ENCODE data around the gene IFT80. TPM values are rescaled to one million over a fixed set of nuclear protein-coding genes. Genes with fewer than 3 reads are reported as not detected.

IFT80 gene
- total RNA-seq, 1 experiment from 2014 or later: 26.3 TPM

DNA sequence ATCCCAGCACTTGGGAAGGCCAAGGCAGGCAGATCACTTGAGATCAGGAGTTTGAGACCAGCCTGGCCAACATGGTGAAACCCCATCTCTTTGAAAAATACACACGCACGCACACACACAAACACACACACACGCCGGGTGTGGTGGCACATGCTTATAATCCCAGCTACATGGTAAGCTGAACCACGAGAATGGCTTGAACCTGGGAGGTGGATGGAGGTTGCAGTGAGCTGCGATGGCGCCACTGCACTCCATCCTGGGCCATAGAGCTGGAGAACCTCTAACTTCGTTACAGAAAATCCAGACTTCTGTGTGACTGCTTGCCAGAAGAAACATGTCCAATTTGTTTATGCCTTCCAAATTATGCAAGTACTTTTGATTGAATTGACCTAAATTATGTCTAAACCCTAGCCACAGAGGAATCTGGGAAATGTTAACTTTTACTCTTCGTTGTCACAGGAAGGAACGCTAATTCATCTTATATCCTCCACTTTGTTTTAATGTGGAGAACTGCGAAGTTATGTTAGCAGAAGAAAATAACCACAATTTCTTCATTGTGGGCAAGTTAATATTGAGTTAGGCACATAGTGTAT lies 28.9 kb upstream of the IFT80 start (continued):
- TF ChIP-seq POLR2AphosphoS5 (IDR thresholded peaks at IDR 0.05; ENCODE audit: low read depth, low read length): no peak
- TF ChIP-seq, protein P1, sequence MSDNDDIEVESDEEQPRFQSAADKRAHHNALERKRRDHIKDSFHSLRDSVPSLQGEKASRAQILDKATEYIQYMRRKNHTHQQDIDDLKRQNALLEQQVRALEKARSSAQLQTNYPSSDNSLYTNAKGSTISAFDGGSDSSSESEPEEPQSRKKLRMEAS (IDR thresholded peaks at IDR 0.05): no peak
- no peak for TF ChIP-seq EGR1 (IDR thresholded peaks at IDR 0.05; ENCODE audit: low read depth)
- TF ChIP-seq, protein P2, sequence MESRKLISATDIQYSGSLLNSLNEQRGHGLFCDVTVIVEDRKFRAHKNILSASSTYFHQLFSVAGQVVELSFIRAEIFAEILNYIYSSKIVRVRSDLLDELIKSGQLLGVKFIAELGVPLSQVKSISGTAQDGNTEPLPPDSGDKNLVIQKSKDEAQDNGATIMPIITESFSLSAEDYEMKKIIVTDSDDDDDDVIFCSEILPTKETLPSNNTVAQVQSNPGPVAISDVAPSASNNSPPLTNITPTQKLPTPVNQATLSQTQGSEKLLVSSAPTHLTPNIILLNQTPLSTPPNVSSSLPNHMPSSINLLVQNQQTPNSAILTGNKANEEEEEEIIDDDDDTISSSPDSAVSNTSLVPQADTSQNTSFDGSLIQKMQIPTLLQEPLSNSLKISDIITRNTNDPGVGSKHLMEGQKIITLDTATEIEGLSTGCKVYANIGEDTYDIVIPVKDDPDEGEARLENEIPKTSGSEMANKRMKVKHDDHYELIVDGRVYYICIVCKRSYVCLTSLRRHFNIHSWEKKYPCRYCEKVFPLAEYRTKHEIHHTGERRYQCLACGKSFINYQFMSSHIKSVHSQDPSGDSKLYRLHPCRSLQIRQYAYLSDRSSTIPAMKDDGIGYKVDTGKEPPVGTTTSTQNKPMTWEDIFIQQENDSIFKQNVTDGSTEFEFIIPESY (IDR thresholded peaks at IDR 0.05; ENCODE audit: extremely low read depth, insufficient replicate concordance, low read length): no peak
- TF ChIP-seq ZNF274 (IDR thresholded peaks at IDR 0.05; ENCODE audit: low read depth, low read length): no peak
- no peak for TF ChIP-seq ZFX (IDR thresholded peaks at IDR 0.05)

DNA sequence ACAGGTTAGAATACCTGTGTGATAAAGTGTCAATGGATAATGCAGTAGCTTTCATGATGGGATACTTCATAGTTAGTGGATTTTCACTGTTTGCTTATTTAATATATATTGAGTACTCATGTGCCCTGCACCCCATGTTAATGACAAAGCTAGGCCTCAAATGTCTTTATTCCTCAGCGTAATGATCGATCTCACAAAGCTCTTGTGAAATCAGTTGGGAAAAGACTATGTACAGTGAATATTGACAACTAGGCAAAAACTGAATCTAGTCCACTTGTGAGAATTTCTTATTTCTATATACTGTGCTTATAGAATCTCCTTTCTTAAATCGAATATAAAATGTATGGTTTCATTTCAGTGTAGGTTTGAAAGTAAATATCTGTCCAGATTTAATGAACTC lies 18.3 kb upstream of the IFT80 start:
- Histone ChIP-seq H3K27ac (ENCODE audit: low read depth, low read length) (no peak overlapping the region), H3K4me3 (replicated peaks in 1 of 2; ENCODE audit: low read depth in 1 of 2, low read length in 2 of 2) (no peak overlapping the region), H3K9me2 (ENCODE audit: insufficient read depth) (no peaks in the 10 kb centered on the region), H4K20me1 (ENCODE audit: insufficient read depth) (0 out of 2 replicates have a peak, but pooled peaks cover 3% of the 10 kb centered on the region), H3K4me2 (ENCODE audit: low read length) (no peak overlapping the region), H3K4me1 (ENCODE audit: control insufficient read depth in 1 of 2, insufficient read depth in 2 of 2, low read length in 2 of 2) (no peaks in the 10 kb centered on the region), H3K27me3 (ENCODE audit: insufficient read depth, low read length) (no peaks in the 10 kb centered on the region), H3K9me3 (ENCODE audit: control insufficient read depth in 1 of 2, insufficient read depth in 1 of 2, low read depth in 1 of 2, low read length in 2 of 2) (no peaks in the 10 kb centered on the region), H3K79me2 (ENCODE audit: insufficient read depth, low read length) (peaks cover 97% of the 10 kb centered on the region), H3K9ac (ENCODE audit: low read length) (no peak overlapping the region), H3K36me3 (ENCODE audit: control insufficient read depth in 1 of 2, insufficient read depth in 2 of 2, low read length in 2 of 2) (peaks cover 66 to 67% of the 10 kb centered on the region in 2 experiments), H2AFZ (ENCODE audit: low read depth, low read length, poor library complexity, severe bottlenecking) (no peak overlapping the region)
- TF ChIP-seq POLR2A (IDR thresholded peaks at IDR 0.05; ENCODE audit: borderline replicate concordance, extremely low read depth, insufficient read depth, insufficient read length) (no peak), SIN3A (IDR thresholded peaks at IDR 0.05; ENCODE audit: low read depth) (no peak)
- TF ChIP-seq, protein P3, sequence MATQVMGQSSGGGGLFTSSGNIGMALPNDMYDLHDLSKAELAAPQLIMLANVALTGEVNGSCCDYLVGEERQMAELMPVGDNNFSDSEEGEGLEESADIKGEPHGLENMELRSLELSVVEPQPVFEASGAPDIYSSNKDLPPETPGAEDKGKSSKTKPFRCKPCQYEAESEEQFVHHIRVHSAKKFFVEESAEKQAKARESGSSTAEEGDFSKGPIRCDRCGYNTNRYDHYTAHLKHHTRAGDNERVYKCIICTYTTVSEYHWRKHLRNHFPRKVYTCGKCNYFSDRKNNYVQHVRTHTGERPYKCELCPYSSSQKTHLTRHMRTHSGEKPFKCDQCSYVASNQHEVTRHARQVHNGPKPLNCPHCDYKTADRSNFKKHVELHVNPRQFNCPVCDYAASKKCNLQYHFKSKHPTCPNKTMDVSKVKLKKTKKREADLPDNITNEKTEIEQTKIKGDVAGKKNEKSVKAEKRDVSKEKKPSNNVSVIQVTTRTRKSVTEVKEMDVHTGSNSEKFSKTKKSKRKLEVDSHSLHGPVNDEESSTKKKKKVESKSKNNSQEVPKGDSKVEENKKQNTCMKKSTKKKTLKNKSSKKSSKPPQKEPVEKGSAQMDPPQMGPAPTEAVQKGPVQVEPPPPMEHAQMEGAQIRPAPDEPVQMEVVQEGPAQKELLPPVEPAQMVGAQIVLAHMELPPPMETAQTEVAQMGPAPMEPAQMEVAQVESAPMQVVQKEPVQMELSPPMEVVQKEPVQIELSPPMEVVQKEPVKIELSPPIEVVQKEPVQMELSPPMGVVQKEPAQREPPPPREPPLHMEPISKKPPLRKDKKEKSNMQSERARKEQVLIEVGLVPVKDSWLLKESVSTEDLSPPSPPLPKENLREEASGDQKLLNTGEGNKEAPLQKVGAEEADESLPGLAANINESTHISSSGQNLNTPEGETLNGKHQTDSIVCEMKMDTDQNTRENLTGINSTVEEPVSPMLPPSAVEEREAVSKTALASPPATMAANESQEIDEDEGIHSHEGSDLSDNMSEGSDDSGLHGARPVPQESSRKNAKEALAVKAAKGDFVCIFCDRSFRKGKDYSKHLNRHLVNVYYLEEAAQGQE (IDR thresholded peaks at IDR 0.05; ENCODE audit: low read depth): no peak
- ATAC-seq (no peak), DNase-seq (ENCODE audit: low read depth, low spot score) (no peak)
- POLR2A ChIA-PET: no interaction called here
- intact Hi-C loops (cut with micrococcal nuclease): loop anchor here (10.0 kb wide), 1 partner anchor 533 kb away; no protein-coding TSS in a partner anchor
- BruUV-seq (replicated peaks): no TSS peak
- RAD21 ChIA-PET (ENCODE audit: low non-redundant PET in 1 of 2, low total read pairs in 2 of 2, uncharacterized antibody in 2 of 2, unreplicated experiment in 2 of 2): no interaction called here
- CTCF ChIA-PET: no interaction called here

All from HCT116 (cell line).